ENCODE data around the gene CAMSAP3.

GRCh38 chr19:7644550-7644877 lies 48.9 kb downstream of the CAMSAP3 start:
- TF ChIP-seq CTCF (conservative IDR thresholded peaks at IDR 0.05; ENCODE audit: low read depth, low read length): no peak
- no peak for TF ChIP-seq EZH2phosphoT487 (IDR thresholded peaks at IDR 0.05; ENCODE audit: borderline replicate concordance, low read length)
- no peak for TF ChIP-seq EZH2 (IDR thresholded peaks at IDR 0.05; ENCODE audit: low read length, unreplicated experiment)
